Mucosa of stomach (tissue), 1 donor: ENCODE results near the gene KLHDC2.
"Not testable (repeated sequence)": the region's sequence is repeated elsewhere in the genome, so short reads cannot be mapped to it uniquely, and the experiment has no call there.

Experiments
- H3K27me3 ChIP-seq: one replicate; pipeline ENCODE4 v1.7.0; 2013; ENCODE audit warnings: mild to moderate bottlenecking, low read length; ENCODE audit not compliant: control insufficient read depth, insufficient read depth
- H3K36me3 ChIP-seq: one replicate; pipeline ENCODE4 v1.7.0; 2013; ENCODE audit warnings: low read length; ENCODE audit not compliant: control insufficient read depth, insufficient read depth
- H3K4me1 ChIP-seq: one replicate; pipeline ENCODE4 v1.7.0; 2013; ENCODE audit warnings: mild to moderate bottlenecking, low read length; ENCODE audit not compliant: control insufficient read depth, insufficient read depth
- H3K4me3 ChIP-seq: one replicate; pipeline ENCODE4 v1.7.0; 2013; ENCODE audit warnings: low read length
- H3K9ac ChIP-seq: one replicate; pipeline ENCODE4 v1.7.0; 2013; ENCODE audit warnings: mild to moderate bottlenecking, low read length, moderate library complexity
- H3K9me3 ChIP-seq: one replicate; pipeline ENCODE4 v1.7.0; 2013; ENCODE audit warnings: mild to moderate bottlenecking, low read length, moderate library complexity; ENCODE audit not compliant: control insufficient read depth
- donor health status: Pancreatic carcinoma.

KLHDC2 gene

DNA sequence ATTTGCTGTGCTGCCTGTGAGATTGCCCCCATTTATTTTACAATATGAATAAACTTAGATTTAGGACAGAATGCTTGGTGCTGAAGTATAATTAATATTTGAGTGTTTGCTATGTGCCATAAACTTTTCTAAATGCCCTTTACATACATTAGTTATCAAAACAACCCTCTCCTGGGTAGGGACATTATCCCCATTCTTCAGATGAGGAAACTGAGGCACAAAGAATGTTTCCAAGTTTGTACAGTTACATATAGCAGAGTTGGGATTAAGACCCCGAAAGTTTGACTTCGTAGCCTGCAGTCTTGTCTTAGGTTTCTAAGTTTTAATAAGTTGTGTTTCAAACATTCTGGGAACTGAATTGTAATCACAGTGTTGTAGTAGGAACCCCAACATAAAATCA is 18.4 kb downstream of the KLHDC2 start:
- Histone ChIP-seq H3K9me3 (no peaks in the 10 kb centered on the region), H3K9ac (no peak overlapping the region), H3K27me3 (no peaks in the 10 kb centered on the region), H3K4me1 (no peaks in the 10 kb centered on the region), H3K4me3 (no peak overlapping the region), H3K36me3 (peaks cover 3% of the 10 kb centered on the region)

DNA sequence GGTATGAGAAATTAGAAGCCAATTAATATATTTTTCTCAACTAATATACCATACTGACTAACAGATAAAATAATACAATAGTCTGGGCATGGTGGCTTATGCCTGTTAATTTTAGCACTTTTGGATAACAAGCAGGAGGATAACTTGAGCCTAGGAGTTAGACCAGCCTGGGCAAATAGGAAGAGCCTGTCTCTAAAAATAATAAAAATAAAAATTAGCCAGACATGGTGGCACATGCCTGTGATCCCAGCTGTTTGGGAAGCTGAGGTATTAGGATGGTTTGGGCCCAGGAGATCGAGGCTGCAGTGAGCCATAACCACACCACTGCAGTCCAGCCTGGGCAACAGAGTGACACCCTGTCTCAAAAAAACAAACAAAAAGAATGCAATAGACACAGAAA is 24.7 kb downstream of the KLHDC2 start:
- H3K9ac ChIP-seq: no peak overlapping the region
- no peaks in the 10 kb centered on the region for H3K27me3 ChIP-seq
- no peaks in the 10 kb centered on the region for H3K4me1 ChIP-seq
- H3K36me3 ChIP-seq: peaks cover under 1% of the 10 kb centered on the region
- H3K4me3 ChIP-seq: no peak overlapping the region
- H3K9me3 ChIP-seq: no peaks in the 10 kb centered on the region

GRCh38 chr14:49796025-49796424 is 28.1 kb downstream of the KLHDC2 start:
- H3K36me3 ChIP-seq: no peaks in the 10 kb centered on the region

GRCh38 chr14:49808780-49809179 is 40.8 kb downstream of the KLHDC2 start:
- no peak overlapping the region for H3K9ac ChIP-seq
- no peaks in the 10 kb centered on the region for H3K36me3 ChIP-seq

More at GRCh38 chr14:49796025-49796424, 28.1 kb downstream of the KLHDC2 start:
- Histone ChIP-seq H3K9me3 (no peaks in the 10 kb centered on the region), H3K27me3 (no peaks in the 10 kb centered on the region), H3K9ac (no peak overlapping the region), H3K4me1 (no peaks in the 10 kb centered on the region), H3K4me3 (no peak overlapping the region)

GRCh38 chr14:49816118-49816517 is 48.2 kb downstream of the KLHDC2 start:
- not testable (repeated sequence) for H3K4me1 ChIP-seq, H3K9ac ChIP-seq, H3K36me3 ChIP-seq, H3K9me3 ChIP-seq, H3K4me3 ChIP-seq, H3K27me3 ChIP-seq

More at GRCh38 chr14:49808780-49809179, 40.8 kb downstream of the KLHDC2 start:
- H3K4me1 ChIP-seq: no peaks in the 10 kb centered on the region
- no peak overlapping the region for H3K4me3 ChIP-seq
- no peaks in the 10 kb centered on the region for H3K27me3 ChIP-seq
- no peaks in the 10 kb centered on the region for H3K9me3 ChIP-seq

- Histone ChIP-seq H3K9ac (no peak overlapping the region), H3K4me1 (no peaks in the 10 kb centered on the region), H3K4me3 (no peak overlapping the region), H3K9me3 (no peaks in the 10 kb centered on the region), H3K36me3 (no peaks in the 10 kb centered on the region), H3K27me3 (no peaks in the 10 kb centered on the region)
Observed at GRCh38 chr14:49816844-49817243, 48.9 kb downstream of the KLHDC2 start.

DNA sequence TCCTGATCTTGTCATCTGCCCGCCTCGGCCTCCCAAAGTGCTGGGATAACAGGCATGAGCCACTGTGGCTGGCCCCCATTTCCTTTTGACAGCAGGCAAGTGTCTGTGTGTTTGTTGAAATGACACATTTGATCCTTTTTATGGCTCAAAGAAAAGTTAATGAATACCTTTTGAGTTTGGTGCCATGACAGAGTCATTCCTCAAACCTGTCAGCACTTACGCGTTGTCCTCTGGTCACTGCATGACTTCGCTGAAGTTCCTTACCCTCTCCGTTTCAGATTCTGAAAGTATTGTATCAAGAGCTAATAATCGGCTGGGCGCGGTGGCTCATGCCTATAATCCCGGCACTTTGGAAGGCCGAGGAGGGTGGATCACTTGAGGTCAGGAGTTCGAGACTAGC is 52.2 kb downstream of the KLHDC2 start:
- no peaks in the 10 kb centered on the region for H3K36me3 ChIP-seq
- H3K9me3 ChIP-seq: no peaks in the 10 kb centered on the region
- H3K27me3 ChIP-seq: no peaks in the 10 kb centered on the region
- no peaks in the 10 kb centered on the region for H3K4me1 ChIP-seq
- H3K9ac ChIP-seq: no peak overlapping the region
- H3K4me3 ChIP-seq: no peak overlapping the region

- Histone ChIP-seq H3K9ac (no peak overlapping the region), H3K27me3 (no peaks in the 10 kb centered on the region), H3K4me1 (no peaks in the 10 kb centered on the region), H3K36me3 (peaks cover 5% of the 10 kb centered on the region), H3K9me3 (no peaks in the 10 kb centered on the region), H3K4me3 (no peak overlapping the region)
Observed at GRCh38 chr14:49828640-49829039, 60.7 kb downstream of the KLHDC2 start.
